Keratinocyte (primary cell): Measurements from ENCODE around the gene MTRR.
"Not testable (repeated sequence)": the region's sequence is repeated elsewhere in the genome, so short reads cannot be mapped to it uniquely, and the experiment has no call there.

Experiments used
- CTCF ChIP-seq, 3 experiments: IDR thresholded peaks in 1 of 3; conservative IDR thresholded peaks in 1 of 3; optimal IDR thresholded peaks in 1 of 3; 2 replicates in 2 of 3; 3 replicates in 1 of 3; pipeline versions ENCODE3 to v1.5.1; 2011; ENCODE audit warnings: low read length in 3 of 3, mild to moderate bottlenecking in 3 of 3, moderate library complexity in 2 of 3, control low read depth in 1 of 3, inconsistent platforms in 1 of 3; ENCODE audit not compliant: insufficient read depth in 2 of 3; ENCODE audit errors: extremely low read depth in 1 of 3
- EZH2 ChIP-seq: IDR thresholded peaks from one replicate; pipeline ENCODE4 v1.6.1; 2012; ENCODE audit warnings: inconsistent platforms, mild to moderate bottlenecking, low read length, moderate library complexity

- not testable (repeated sequence) for TF ChIP-seq CTCF (optimal IDR thresholded peaks at IDR 0.05 in 1 of 3, IDR thresholded peaks at IDR 0.05 in 1 of 3, conservative IDR thresholded peaks at IDR 0.05 in 1 of 3; ENCODE audit: extremely low read depth in 1 of 3, insufficient read depth in 2 of 3, low read length in 3 of 3); EZH2
Observed at GRCh38 chr5:7911429-7911771, 42.5 kb downstream of the MTRR start.
